Activated naive CD4-positive, alpha-beta T cell treated with anti-CD3 and anti-CD28 coated beads, Interleukin-2, amount 10 ng/mL, durations not matched to agents 7 days and 5 days (primary cell): Measurements from ENCODE around the gene STOML1.
A peak's percentile ranks its signal among the peaks of the same experiment; 100 is the strongest.

Experiments used
- CTCF ChIA-PET: fragments of 350-600 bp; sonication (Branson Sonifier 250); formaldehyde crosslinking; loops from one replicate; lab custom pipeline; 2021; ENCODE audit warnings: antibody characterized with exemption; lab: Charles Lee
- DNase-seq: peaks from one replicate; pipeline ENCODE4 v3.0.0-alpha.2; 2020
- H3K27ac Mint-ChIP-seq: one replicate; pipeline ENCODE4 v1.8.0; 2021; ENCODE audit warnings: mild to moderate bottlenecking, moderate library complexity, mixed read lengths
- H3K27me3 Mint-ChIP-seq: one replicate; pipeline ENCODE4 v1.8.0; 2021; ENCODE audit warnings: mild to moderate bottlenecking, mixed read lengths
- H3K36me3 Mint-ChIP-seq: one replicate; pipeline ENCODE4 v1.8.0; 2021; ENCODE audit warnings: mixed read lengths
- H3K4me1 Mint-ChIP-seq: one replicate; pipeline ENCODE4 v1.8.0; 2021; ENCODE audit warnings: mixed read lengths
- H3K4me3 Mint-ChIP-seq: one replicate; pipeline ENCODE4 v1.8.0; 2021; ENCODE audit warnings: mild to moderate bottlenecking, moderate library complexity, mixed read lengths
- H3K9me3 Mint-ChIP-seq: one replicate; pipeline ENCODE4 v1.8.0; 2021; ENCODE audit warnings: mixed read lengths

STOML1 gene

GRCh38 chr15:73956743-73957135, 35.4 kb downstream of the STOML1 start:
- CTCF ChIA-PET: interaction anchor here (0.8 to 1.7 kb wide), 4 partner anchors 9 to 97 kb away, joined by 3 to 6 read pairs (median 4); partner anchors contain the start of gene STOML1
- Mint-ChIP-seq H3K36me3 (no peaks in the 10 kb centered on the region), H3K27ac (peak overlapping the region; percentile 52), H3K4me1 (peaks cover 41% of the 10 kb centered on the region), H3K9me3 (no peaks in the 10 kb centered on the region), H3K27me3 (peaks cover 17% of the 10 kb centered on the region), H3K4me3 (no peak overlapping the region)
- DNase-seq: no peak

GRCh38 chr15:73955861-73956742, 36.0 kb downstream of the STOML1 start:
- Mint-ChIP-seq H3K4me1 (peaks cover 46% of the 10 kb centered on the region), H3K27ac (no peak overlapping the region), H3K4me3 (no peak overlapping the region), H3K36me3 (no peaks in the 10 kb centered on the region), H3K27me3 (peaks cover 20% of the 10 kb centered on the region), H3K9me3 (no peaks in the 10 kb centered on the region)
- no peak for DNase-seq
- CTCF ChIA-PET: interaction anchor here (0.8 to 1.7 kb wide), 3 partner anchors 9 to 98 kb away, joined by 3 to 6 read pairs (median 5); partner anchors contain the start of gene STOML1

- Mint-ChIP-seq H3K4me1 (peaks cover 46% of the 10 kb centered on the region), H3K27me3 (peaks cover 25% of the 10 kb centered on the region), H3K27ac (no peak overlapping the region), H3K9me3 (no peaks in the 10 kb centered on the region), H3K4me3 (no peak overlapping the region), H3K36me3 (no peaks in the 10 kb centered on the region)
- CTCF ChIA-PET: interaction anchor here (7.4 kb wide), 1 partner anchor 10 kb away, joined by 94 read pairs; no protein-coding TSS in a partner anchor
- DNase-seq: no peak
Observed at GRCh38 chr15:73955326-73955725, 36.8 kb downstream of the STOML1 start.

- peaks cover 40% of the 10 kb centered on the region for H3K4me1 Mint-ChIP-seq
- CTCF ChIA-PET: interaction anchor here (7.4 kb wide), 1 partner anchor 10 kb away, joined by 94 read pairs; no protein-coding TSS in a partner anchor
- H3K27ac Mint-ChIP-seq: no peak overlapping the region
- no peaks in the 10 kb centered on the region for H3K9me3 Mint-ChIP-seq
- H3K36me3 Mint-ChIP-seq: no peaks in the 10 kb centered on the region
- DNase-seq: no peak
- no peak overlapping the region for H3K4me3 Mint-ChIP-seq
- peaks cover 27% of the 10 kb centered on the region for H3K27me3 Mint-ChIP-seq
Observed at GRCh38 chr15:73954188-73955145, 37.6 kb downstream of the STOML1 start.

- H3K27ac Mint-ChIP-seq: no peak overlapping the region
- no peaks in the 10 kb centered on the region for H3K9me3 Mint-ChIP-seq
- DNase-seq: peak; percentile 16
- H3K4me1 Mint-ChIP-seq: peaks cover 27% of the 10 kb centered on the region
- H3K36me3 Mint-ChIP-seq: no peaks in the 10 kb centered on the region
- peaks cover 37% of the 10 kb centered on the region for H3K27me3 Mint-ChIP-seq
- CTCF ChIA-PET: interaction anchor here (1.5 to 7.4 kb wide), 2 partner anchors 12 to 25 kb away, joined by 7 to 94 read pairs; no protein-coding TSS in a partner anchor
- no peak overlapping the region for H3K4me3 Mint-ChIP-seq
Observed at GRCh38 chr15:73952913-73953750, 39.0 kb downstream of the STOML1 start.

GRCh38 chr15:73952171-73952912, 39.8 kb downstream of the STOML1 start:
- DNase-seq: no peak
- Mint-ChIP-seq H3K36me3 (no peaks in the 10 kb centered on the region), H3K4me1 (peaks cover 19% of the 10 kb centered on the region), H3K27ac (no peak overlapping the region), H3K9me3 (no peaks in the 10 kb centered on the region), H3K4me3 (no peak overlapping the region), H3K27me3 (peaks cover 42% of the 10 kb centered on the region)
- CTCF ChIA-PET: interaction anchor here (0.9 to 7.4 kb wide), 4 partner anchors 9 to 25 kb away, joined by 3 to 94 read pairs (median 12); no protein-coding TSS in a partner anchor

GRCh38 chr15:73951601-73952000, 40.5 kb downstream of the STOML1 start:
- no peak overlapping the region for H3K27ac Mint-ChIP-seq
- CTCF ChIA-PET: interaction anchor here (0.8 to 7.4 kb wide), 17 partner anchors 8 to 369 kb away, joined by 3 to 94 read pairs (median 5); no protein-coding TSS in a partner anchor
- H3K27me3 Mint-ChIP-seq: peaks cover 45% of the 10 kb centered on the region
- no peak for DNase-seq
- H3K9me3 Mint-ChIP-seq: no peaks in the 10 kb centered on the region
- H3K36me3 Mint-ChIP-seq: no peaks in the 10 kb centered on the region
- H3K4me1 Mint-ChIP-seq: peaks cover 12% of the 10 kb centered on the region
- no peak overlapping the region for H3K4me3 Mint-ChIP-seq

- H3K4me1 Mint-ChIP-seq: peaks cover 15% of the 10 kb centered on the region
- no peak overlapping the region for H3K4me3 Mint-ChIP-seq
- DNase-seq: peak; percentile 87
Observed at GRCh38 chr15:73950831-73951561, 41.1 kb downstream of the STOML1 start.

GRCh38 chr15:73950479-73950830, 41.6 kb downstream of the STOML1 start:
- H3K36me3 Mint-ChIP-seq: no peaks in the 10 kb centered on the region
- peaks cover 49% of the 10 kb centered on the region for H3K27me3 Mint-ChIP-seq
- H3K4me1 Mint-ChIP-seq: peaks cover 16% of the 10 kb centered on the region
- H3K27ac Mint-ChIP-seq: no peak overlapping the region
- no peak for DNase-seq
- no peak overlapping the region for H3K4me3 Mint-ChIP-seq
- H3K9me3 Mint-ChIP-seq: no peaks in the 10 kb centered on the region
- CTCF ChIA-PET: interaction anchor here (0.5 to 7.4 kb wide), 21 partner anchors 9 to 428 kb away, joined by 3 to 94 read pairs (median 5); no protein-coding TSS in a partner anchor

More at GRCh38 chr15:73950831-73951561, 41.1 kb downstream of the STOML1 start:
- Mint-ChIP-seq H3K27ac (no peak overlapping the region), H3K27me3 (peaks cover 49% of the 10 kb centered on the region), H3K9me3 (no peaks in the 10 kb centered on the region), H3K36me3 (no peaks in the 10 kb centered on the region)
- CTCF ChIA-PET: interaction anchor here (0.5 to 7.4 kb wide), 19 partner anchors 8 to 427 kb away, joined by 3 to 94 read pairs (median 3); no protein-coding TSS in a partner anchor

GRCh38 chr15:73949496-73949895, 42.6 kb downstream of the STOML1 start:
- peaks cover 16% of the 10 kb centered on the region for H3K4me1 Mint-ChIP-seq
- no peak overlapping the region for H3K27ac Mint-ChIP-seq
- CTCF ChIA-PET: interaction anchor here (0.6 to 7.4 kb wide), 9 partner anchors 10 to 100 kb away, joined by 3 to 94 read pairs (median 4); no protein-coding TSS in a partner anchor
- no peak overlapping the region for H3K4me3 Mint-ChIP-seq
- no peaks in the 10 kb centered on the region for H3K36me3 Mint-ChIP-seq
- H3K9me3 Mint-ChIP-seq: no peaks in the 10 kb centered on the region
- peak; percentile 15 for DNase-seq
- peaks cover 48% of the 10 kb centered on the region for H3K27me3 Mint-ChIP-seq

- Mint-ChIP-seq H3K27ac (no peak overlapping the region), H3K4me1 (peaks cover 16% of the 10 kb centered on the region)
Observed at GRCh38 chr15:73948982-73949381, 43.1 kb downstream of the STOML1 start.

GRCh38 chr15:73948396-73948795, 43.7 kb downstream of the STOML1 start:
- no peak overlapping the region for H3K27ac Mint-ChIP-seq
- CTCF ChIA-PET: interaction anchor here (1.2 to 7.4 kb wide), 3 partner anchors 10 to 21 kb away, joined by 4 to 94 read pairs (median 11); no protein-coding TSS in a partner anchor

More at GRCh38 chr15:73948982-73949381, 43.1 kb downstream of the STOML1 start:
- no peak overlapping the region for H3K4me3 Mint-ChIP-seq
- no peaks in the 10 kb centered on the region for H3K9me3 Mint-ChIP-seq
- DNase-seq: no peak
- H3K27me3 Mint-ChIP-seq: peaks cover 49% of the 10 kb centered on the region
- CTCF ChIA-PET: interaction anchor here (0.8 to 7.4 kb wide), 4 partner anchors 10 to 29 kb away, joined by 3 to 94 read pairs (median 8); no protein-coding TSS in a partner anchor
- no peaks in the 10 kb centered on the region for H3K36me3 Mint-ChIP-seq

More at GRCh38 chr15:73948396-73948795, 43.7 kb downstream of the STOML1 start:
- H3K27me3 Mint-ChIP-seq: peaks cover 49% of the 10 kb centered on the region
- peak; percentile 12 for DNase-seq
- no peaks in the 10 kb centered on the region for H3K9me3 Mint-ChIP-seq
- H3K4me3 Mint-ChIP-seq: no peak overlapping the region
- H3K4me1 Mint-ChIP-seq: peaks cover 16% of the 10 kb centered on the region
- no peaks in the 10 kb centered on the region for H3K36me3 Mint-ChIP-seq
